H1 (cell line): ENCODE measurements around the gene ZNF879.

Experiments
- CHD2 ChIP-seq: IDR thresholded peaks from 2 replicates; pipeline ENCODE4 v1.6.1; 2012; ENCODE audit warnings: low read length, improper control_type of control experiment
- KDM5A ChIP-seq: fragments of 200-600 bp; IDR thresholded peaks from 2 replicates; pipeline ENCODE4 v1.7.1; 2012; ENCODE audit warnings: mild to moderate bottlenecking, low read length, inconsistent platforms, mixed read lengths
- POLR2A ChIP-seq, 2 experiments: IDR thresholded peaks; 1 replicate in 1 of 2; 2 replicates in 1 of 2; pipeline ENCODE4 v1.6.1; 2011; ENCODE audit warnings: low read depth in 2 of 2, low read length in 2 of 2, mild to moderate bottlenecking in 2 of 2; ENCODE audit errors: control extremely low read depth in 1 of 2

DNA sequence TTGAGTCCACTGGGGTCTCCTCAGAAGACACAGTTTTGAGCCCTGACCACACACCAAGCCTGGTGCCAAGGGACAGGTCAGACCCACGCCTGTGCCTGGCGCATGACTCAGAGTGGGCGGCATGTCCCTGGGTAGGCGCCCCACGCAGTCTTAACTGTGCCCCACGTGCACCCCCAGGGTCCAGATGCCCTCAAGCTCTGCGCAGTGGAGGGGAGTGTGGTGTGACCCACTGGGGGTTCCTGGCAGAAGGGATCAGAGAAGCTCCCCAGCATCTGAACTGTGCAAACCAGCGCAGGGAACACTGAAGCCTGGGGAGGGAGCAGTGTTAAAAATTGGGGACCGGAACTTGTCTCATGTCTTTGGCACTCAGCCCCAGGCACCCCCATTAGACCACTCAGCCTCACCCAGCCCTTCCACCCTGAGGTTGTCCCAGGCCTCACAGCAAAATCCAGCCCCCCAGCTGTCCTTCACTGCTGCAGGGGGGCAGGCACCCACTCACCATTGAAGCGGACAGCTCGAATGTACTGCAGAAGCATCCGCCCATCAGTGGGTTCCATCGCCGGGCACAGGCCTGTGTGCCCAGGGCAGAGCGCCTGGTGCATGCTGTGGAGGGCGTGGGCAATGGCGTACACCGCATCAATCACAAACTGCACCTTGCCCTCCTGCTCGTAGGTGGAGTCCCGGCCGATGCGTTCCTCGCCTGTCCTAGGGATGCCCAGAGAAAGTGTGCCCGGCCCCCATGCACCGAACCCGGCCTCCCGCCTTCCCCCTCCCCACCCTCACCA is 35.0 kb upstream of the ZNF879 start:
- no peak for TF ChIP-seq KDM5A
- no peak for TF ChIP-seq CHD2
- TF ChIP-seq POLR2A (IDR thresholded peaks at IDR 0.05; ENCODE audit: control extremely low read depth in 1 of 2, low read depth in 2 of 2, low read length in 2 of 2): no peak
